Endothelial cell (in vitro differentiated cells): ENCODE measurements around the gene LRRC43. TPM values are rescaled to one million over a fixed set of nuclear protein-coding genes. Genes with fewer than 3 reads are reported as not detected.

Experiments
- DNase-seq: peaks from one replicate; pipeline ENCODE4 v3.0.0; 2021; ENCODE audit warnings: low spot score
- H3K27ac Mint-ChIP-seq: one replicate; pipeline ENCODE4 v1.8.0; 2021; ENCODE audit warnings: mixed read lengths, inconsistent platforms; ENCODE audit not compliant: unreplicated experiment
- H3K27me3 Mint-ChIP-seq: one replicate; pipeline ENCODE4 v1.8.0; 2021; ENCODE audit warnings: mild to moderate bottlenecking, moderate library complexity, mixed read lengths, inconsistent platforms; ENCODE audit not compliant: unreplicated experiment
- H3K36me3 Mint-ChIP-seq: one replicate; pipeline ENCODE4 v1.8.0; 2021; ENCODE audit warnings: mild to moderate bottlenecking, low read depth, mixed read lengths, inconsistent platforms; ENCODE audit not compliant: unreplicated experiment
- H3K4me1 Mint-ChIP-seq: one replicate; pipeline ENCODE4 v1.8.0; 2021; ENCODE audit warnings: mild to moderate bottlenecking, mixed read lengths, inconsistent platforms; ENCODE audit not compliant: unreplicated experiment
- H3K4me3 Mint-ChIP-seq: one replicate; pipeline ENCODE4 v1.8.0; 2021; ENCODE audit warnings: mild to moderate bottlenecking, mixed read lengths, inconsistent platforms; ENCODE audit not compliant: unreplicated experiment
- H3K9me3 Mint-ChIP-seq: one replicate; pipeline ENCODE4 v1.8.0; 2021; ENCODE audit warnings: mixed read lengths, inconsistent platforms; ENCODE audit not compliant: unreplicated experiment
- CTCF ChIP-seq: fragments of 200-600 bp; sonication (generic); IDR thresholded peaks from one replicate; pipeline ENCODE4 v1.5.0; 2021; ENCODE audit warnings: antibody characterized with exemption; ENCODE audit not compliant: unreplicated experiment
- total RNA-seq: library from RNA; stranded (reverse); fragmentation: NEBNext Ultra II Directional; extraction: Animal tissue kit (Norgen Biotek cat#: 25700); gene quantifications from one replicate; pipeline ENCODE4 v1.2.1, GENCODE V29; 2021; ENCODE audit not compliant: unreplicated experiment

The LRRC43 gene
- total RNA-seq, 1 donor from 2014 or later = 0.31 TPM

- Mint-ChIP-seq H3K4me3 (no peak overlapping the region), H3K4me1 (peaks cover 9% of the 10 kb centered on the region), H3K9me3 (peaks cover 4% of the 10 kb centered on the region), H3K27me3 (peaks cover 15% of the 10 kb centered on the region), H3K36me3 (peaks cover 34% of the 10 kb centered on the region), H3K27ac (no peak overlapping the region)
- TF ChIP-seq CTCF = no peak
- no peak for DNase-seq
Observed at GRCh38 chr12:122145505-122146330, 37.2 kb upstream of the LRRC43 start.

GRCh38 chr12:122147514-122148290 lies 35.2 kb upstream of the LRRC43 start:
- Mint-ChIP-seq H3K27me3 (peaks cover 17% of the 10 kb centered on the region), H3K4me1 (peaks cover 9% of the 10 kb centered on the region), H3K27ac (no peak overlapping the region), H3K36me3 (peaks cover 14% of the 10 kb centered on the region), H3K4me3 (no peak overlapping the region), H3K9me3 (peaks cover 4% of the 10 kb centered on the region)
- no peak for TF ChIP-seq CTCF
- no peak for DNase-seq

GRCh38 chr12:122148657-122149056 lies 34.3 kb upstream of the LRRC43 start:
- no peak for TF ChIP-seq CTCF
- Mint-ChIP-seq H3K4me3 (no peak overlapping the region), H3K27me3 (peaks cover 15% of the 10 kb centered on the region), H3K36me3 (peaks cover 5% of the 10 kb centered on the region), H3K4me1 (peaks cover 9% of the 10 kb centered on the region), H3K27ac (no peak overlapping the region), H3K9me3 (peaks cover 2% of the 10 kb centered on the region)
- DNase-seq = no peak

- H3K4me1 Mint-ChIP-seq = peaks cover 9% of the 10 kb centered on the region
- peaks cover 12% of the 10 kb centered on the region for H3K27me3 Mint-ChIP-seq
- no peak overlapping the region for H3K27ac Mint-ChIP-seq
- H3K4me3 Mint-ChIP-seq = no peak overlapping the region
- no peak for TF ChIP-seq CTCF
- no peaks in the 10 kb centered on the region for H3K36me3 Mint-ChIP-seq
- H3K9me3 Mint-ChIP-seq = no peaks in the 10 kb centered on the region
- DNase-seq = no peak
Observed at GRCh38 chr12:122150127-122150681, 32.7 kb upstream of the LRRC43 start.
